Measurements from ENCODE around the gene ORM1.

ORM1 gene

GRCh38 chr9:114303977-114304376, 18.9 kb upstream of the ORM1 start:
- TF ChIP-seq CTCF (IDR thresholded peaks at IDR 0.05; ENCODE audit: low read depth, low read length), result no peak
- H3K4me3 ChIP-seq (ENCODE audit: low read depth, low read length), result no peak overlapping the region

GRCh38 chr9:114304416-114305188, 18.3 kb upstream of the ORM1 start:
- no peak overlapping the region for H3K4me3 ChIP-seq (ENCODE audit: low read depth, low read length)
- TF ChIP-seq CTCF (IDR thresholded peaks at IDR 0.05; ENCODE audit: low read depth, low read length), result no peak

- no peak overlapping the region for H3K4me3 ChIP-seq (ENCODE audit: low read depth, low read length)
- TF ChIP-seq CTCF (IDR thresholded peaks at IDR 0.05; ENCODE audit: low read depth, low read length), result no peak
Measured at GRCh38 chr9:114307899-114308267, 15.0 kb upstream of the ORM1 start.

- no peak overlapping the region for H3K4me3 ChIP-seq (ENCODE audit: low read depth, low read length)
- TF ChIP-seq CTCF (IDR thresholded peaks at IDR 0.05; ENCODE audit: low read depth, low read length), result no peak
Measured at GRCh38 chr9:114308361-114308950, 14.4 kb upstream of the ORM1 start.

- H3K4me3 ChIP-seq (ENCODE audit: low read depth, low read length), result no peak overlapping the region
- no peak for TF ChIP-seq CTCF (IDR thresholded peaks at IDR 0.05; ENCODE audit: low read depth, low read length)
Measured at GRCh38 chr9:114309096-114309495, 13.8 kb upstream of the ORM1 start.

GRCh38 chr9:114310471-114311450, 12.1 kb upstream of the ORM1 start:
- TF ChIP-seq CTCF (IDR thresholded peaks at IDR 0.05; ENCODE audit: low read depth, low read length), result no peak
- H3K4me3 ChIP-seq (ENCODE audit: low read depth, low read length), result no peak overlapping the region

Data from WI38 (cell line).